HG02588 (cell line): ENCODE data around the gene AGR2.
"Not testable (repeated sequence)": the region's sequence is repeated elsewhere in the genome, so short reads cannot be mapped to it uniquely, and the experiment has no call there.

Experiments used
- ATAC-seq: cut with Tn5 transposase; IDR thresholded peaks from one replicate; pipeline ENCODE4 v1.9.1; 2021; ENCODE audit warnings: mild to moderate bottlenecking, moderate library complexity; ENCODE audit not compliant: unreplicated experiment

Gene AGR2

DNA sequence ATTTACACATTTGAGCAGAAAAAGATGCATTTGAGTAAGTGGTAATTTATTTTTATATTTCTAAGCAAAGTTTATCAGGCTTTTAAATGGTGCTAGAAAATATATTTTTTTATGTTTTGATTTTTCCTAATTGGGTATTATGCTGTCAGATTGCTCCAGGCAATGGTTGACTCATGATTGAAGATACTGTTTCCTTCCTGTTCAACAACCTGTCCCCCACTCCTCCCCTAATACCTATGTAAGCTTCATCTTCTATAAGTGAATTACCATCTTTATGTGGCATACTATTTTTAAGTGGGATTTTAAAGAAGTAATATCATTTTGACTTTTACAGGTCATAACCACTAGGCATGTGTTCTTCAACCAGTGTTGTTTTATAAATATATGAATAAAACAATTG, 29.8 kb downstream of the AGR2 start:
- no peak for ATAC-seq

DNA sequence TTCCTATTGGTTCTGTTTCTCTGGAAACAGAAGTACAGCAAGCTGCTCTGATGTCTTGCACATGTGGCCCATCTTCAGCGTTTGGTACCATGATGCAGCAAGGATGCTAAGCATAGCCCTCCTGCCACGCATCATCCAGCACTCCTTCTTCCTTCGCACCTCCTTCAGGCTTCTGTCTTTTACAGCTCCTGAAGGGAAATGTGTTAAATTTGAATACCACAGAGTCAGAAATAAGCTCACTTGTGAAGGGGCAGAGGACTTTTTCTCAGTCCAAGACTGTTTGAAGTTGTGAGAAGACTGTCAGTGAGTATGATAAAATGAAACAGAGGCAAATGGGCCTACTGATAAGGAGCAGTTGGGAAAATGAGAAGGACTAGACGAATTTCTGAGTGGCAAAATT, 30.5 kb downstream of the AGR2 start:
- no peak for ATAC-seq

DNA sequence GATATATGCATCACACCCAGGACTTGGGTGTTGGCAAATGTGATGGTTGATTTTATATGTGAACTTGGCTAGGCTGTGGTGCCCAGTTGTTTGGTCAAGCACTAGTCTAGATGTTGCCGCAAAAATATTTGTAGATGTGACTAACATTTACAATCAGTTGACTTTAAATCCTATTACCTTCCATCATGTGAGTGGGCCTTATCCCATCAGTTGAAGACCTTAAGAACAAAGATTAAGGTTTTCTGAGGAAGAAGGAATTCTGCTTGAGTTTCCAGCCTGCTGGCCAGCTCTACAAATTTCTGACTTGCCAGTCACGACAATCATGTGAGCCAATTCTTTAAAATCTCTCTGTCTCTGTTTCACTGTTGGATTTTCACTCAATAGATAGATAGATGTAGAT, 30.9 kb downstream of the AGR2 start:
- no peak for ATAC-seq

GRCh38 chr7:16773326-16773725, 31.5 kb downstream of the AGR2 start:
- no peak for ATAC-seq

DNA sequence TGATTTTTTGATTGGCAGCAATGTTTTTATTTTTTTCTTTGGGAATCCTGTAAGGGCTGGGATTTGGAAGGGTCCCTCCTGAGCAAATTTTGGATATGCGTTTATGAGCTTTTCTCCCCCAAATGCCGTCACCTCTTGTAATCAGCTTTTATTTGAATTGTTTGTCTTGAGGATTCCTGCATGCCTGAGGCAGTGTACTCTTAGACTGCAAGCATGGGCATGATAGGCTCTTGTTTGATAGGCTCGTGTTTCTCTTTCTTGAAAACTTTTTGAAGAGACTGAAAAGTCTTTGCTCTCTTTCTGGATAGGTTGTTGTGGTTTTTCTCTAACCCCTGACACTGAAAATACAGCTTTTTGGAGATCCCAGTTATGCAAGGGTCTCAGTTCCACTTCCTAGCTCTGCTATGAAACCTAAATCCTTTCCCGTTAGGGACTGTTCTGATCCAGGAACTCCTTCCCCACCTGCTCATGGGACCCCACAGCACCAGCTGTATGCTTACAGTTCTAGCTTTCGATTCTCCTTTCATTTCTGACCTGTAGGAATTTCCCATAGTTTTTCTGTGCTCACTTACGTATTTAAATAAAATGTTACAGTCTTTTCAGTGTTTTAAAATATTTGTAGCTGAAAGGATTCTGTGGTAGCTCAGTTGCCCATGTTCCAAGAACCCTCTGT, 34.0 kb downstream of the AGR2 start:
- ATAC-seq: no peak

DNA sequence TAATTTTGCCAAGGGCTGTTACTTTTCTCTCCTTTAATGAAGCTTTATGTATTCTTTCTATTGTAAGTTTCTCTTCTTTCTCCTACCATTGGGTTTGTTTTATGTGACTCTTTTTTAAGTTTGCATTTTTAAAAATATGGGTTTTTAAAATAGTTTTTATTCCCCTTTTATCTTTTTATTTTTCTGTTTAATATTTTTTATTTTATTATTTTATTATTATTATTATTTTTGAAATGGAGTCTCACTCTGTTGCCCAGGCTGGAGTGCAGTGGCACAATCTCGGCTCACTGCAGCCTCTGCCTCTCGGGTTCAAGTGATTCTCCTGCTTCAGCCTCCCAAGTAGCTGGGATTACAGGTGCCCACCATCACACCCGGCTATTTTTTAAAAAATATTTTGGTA, 34.8 kb downstream of the AGR2 start:
- ATAC-seq: not testable (repeated sequence)

DNA sequence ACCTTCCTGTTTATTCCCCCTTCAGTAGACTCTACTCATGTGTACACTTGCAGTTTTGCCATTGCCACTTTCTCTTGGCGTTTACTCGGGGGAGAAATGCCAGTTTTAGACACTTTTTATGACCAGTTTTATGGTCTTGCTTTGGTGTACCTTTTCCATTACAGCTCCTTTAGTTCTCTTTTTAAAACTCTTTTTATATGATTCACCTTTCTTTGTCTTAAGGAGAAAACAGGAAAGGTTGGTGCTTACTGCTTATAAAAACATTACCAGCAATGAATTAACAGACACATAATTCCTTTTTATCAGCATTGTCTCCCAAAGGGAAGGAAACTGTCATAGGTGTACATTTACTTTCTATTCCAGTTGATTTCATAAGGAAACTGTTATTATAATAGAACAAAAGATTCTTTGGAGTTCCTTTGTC, 39.4 kb downstream of the AGR2 start:
- no peak for ATAC-seq

DNA sequence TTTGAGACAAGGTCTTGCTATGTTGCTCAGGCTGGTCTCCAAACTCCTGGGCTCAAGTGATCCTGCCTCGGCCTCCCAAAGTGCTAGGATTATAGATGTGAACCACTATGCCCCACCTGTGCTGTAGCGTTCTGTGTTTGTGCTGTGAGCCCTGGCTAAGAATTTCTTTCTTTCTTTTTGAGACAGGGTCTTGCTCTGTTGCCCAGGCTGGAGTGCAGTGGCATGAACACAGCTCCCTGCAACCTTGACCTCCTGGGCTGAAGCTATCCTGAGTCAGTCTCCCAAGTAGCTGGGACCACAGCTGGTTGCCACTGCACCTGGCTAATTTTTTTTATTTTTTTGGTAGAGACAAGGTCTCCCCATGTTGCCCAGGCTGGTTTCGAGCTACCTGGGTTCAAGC, 39.9 kb downstream of the AGR2 start:
- ATAC-seq: no peak

- ATAC-seq: no peak
These were observed 42.6 kb downstream of the AGR2 start for GRCh38 chr7:16762177-16762576.

- ATAC-seq: no peak
These were observed 45.0 kb downstream of the AGR2 start for GRCh38 chr7:16759840-16760239.

- no peak for ATAC-seq
These were observed 45.9 kb downstream of the AGR2 start for GRCh38 chr7:16758631-16759611.

DNA sequence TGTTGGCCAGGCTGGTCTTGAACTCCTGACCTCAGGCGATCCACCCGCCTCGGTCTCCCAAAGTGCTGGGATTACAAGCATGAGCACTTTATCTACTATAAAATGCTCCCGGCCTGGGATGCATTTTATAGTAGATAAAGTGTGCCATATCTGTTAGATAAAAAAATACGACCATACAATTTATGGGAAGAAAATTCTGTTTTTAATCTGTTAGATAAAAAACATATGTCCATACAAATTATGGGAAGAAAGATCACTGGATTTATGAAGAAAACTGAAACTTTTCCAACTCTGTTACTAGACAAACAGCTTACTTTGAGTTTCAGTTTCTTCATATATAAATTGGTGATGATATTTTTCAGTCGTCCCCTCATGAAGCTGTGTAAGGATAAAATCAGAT, 46.8 kb downstream of the AGR2 start:
- no peak for ATAC-seq

DNA sequence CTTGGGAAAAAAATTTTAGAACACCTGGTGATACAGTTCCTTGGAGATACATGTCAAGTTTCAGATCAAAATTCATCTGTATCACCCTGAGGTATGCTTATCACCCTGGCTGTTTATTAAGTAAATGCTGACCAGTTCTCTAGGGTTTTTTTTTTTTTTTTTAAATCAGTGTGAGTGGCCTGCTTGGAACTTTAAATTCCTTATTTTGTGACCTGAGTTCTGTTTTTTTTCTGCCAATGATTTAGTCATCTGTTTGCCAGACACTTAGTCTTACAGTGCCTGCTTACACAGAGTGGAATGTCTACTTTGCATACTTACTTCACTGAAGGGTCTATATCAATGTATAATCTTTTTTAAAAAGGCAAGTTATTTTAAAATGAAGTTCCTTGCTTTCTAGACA, 49.4 kb downstream of the AGR2 start:
- ATAC-seq: no peak

DNA sequence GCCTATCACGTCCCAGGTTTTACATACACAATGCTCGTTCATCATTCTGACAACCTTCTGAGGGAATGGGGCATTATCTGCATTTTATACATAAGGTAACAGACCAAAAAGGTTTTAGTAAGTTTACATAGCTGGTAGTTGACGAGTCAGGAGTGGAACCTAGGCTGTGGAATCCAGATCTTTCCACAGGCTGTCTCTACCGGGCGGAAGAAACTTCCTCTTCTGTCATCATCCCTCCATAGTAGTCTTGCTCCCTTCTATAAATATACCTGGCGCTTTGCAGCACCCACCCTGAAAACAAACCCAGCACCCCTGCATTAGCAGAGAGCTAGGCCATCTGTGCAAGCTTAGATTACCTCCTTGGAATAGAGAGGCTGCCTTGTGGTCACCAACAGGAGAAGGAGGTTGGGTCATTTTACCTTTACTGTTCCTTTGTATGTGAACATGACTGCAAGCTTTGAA, 49.9 kb downstream of the AGR2 start:
- ATAC-seq: no peak

GRCh38 chr7:16753932-16754855, 50.6 kb downstream of the AGR2 start:
- peak; percentile 30 for ATAC-seq

GRCh38 chr7:16753102-16753931, 51.5 kb downstream of the AGR2 start, which contains the start of gene TSPAN13:
Gene TSPAN13, plus strand, starts transcription at chr7:16753755. Its CDS starts 213 bp downstream, at chr7:16753968.
- ATAC-seq: peak; percentile 80

- no peak for ATAC-seq
These were observed 57.7 kb downstream of the AGR2 start for GRCh38 chr7:16747102-16747501.

GRCh38 chr7:16745645-16746044, 59.2 kb downstream of the AGR2 start:
- no peak for ATAC-seq

DNA sequence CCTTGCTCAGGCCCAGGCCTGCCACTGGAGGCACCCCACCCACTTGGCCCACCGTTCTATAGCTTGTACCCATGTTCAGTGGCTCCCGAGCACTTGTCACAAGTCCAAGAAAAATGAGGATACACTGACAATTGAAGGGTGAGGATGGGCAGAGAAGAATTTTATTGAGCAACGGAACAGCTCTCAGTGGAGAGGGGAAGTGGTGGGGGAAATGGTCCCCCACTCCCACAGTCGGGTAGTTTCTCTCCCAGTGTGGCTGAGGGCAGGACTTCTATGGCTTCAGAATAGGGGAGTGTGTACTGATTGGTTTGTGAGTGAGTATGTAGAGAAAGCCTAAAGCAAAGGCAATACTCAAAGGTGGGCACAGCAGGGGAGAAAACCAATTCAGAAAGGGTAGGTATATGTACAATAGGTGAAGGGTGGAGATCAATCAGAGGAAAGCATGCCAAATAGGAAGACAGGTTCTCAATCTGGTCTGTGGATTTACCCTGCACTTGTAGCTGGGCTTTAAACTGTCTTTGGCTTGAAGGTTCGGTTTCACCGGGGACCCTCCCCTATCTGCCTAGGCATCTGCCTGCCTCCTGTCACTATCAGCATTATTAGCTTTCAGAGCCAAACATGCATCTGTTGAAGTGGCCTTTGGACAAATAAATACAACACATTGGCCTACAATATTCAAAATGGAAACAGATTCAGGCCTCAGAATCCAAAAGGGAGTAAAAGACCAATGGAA, 60.1 kb downstream of the AGR2 start:
- ATAC-seq: no peak
